Left ventricle myocardium inferior (tissue), 1 donor: ENCODE measurements around the gene MAP4. TPM values are rescaled to one million over a fixed set of nuclear protein-coding genes. Genes with fewer than 3 reads are reported as not detected.

Source experiments
- DNase-seq: peaks from one replicate; pipeline ENCODE4 v3.0.0-alpha.2; 2020
- H3K27ac ChIP-seq: fragments of 200-600 bp; replicated peaks from 2 replicates; pipeline ENCODE4 v1.8.0; 2021
- H3K27me3 ChIP-seq: fragments of 200-600 bp; 2 replicates; pipeline ENCODE4 v1.8.0; 2021; ENCODE audit warnings: low read depth
- H3K36me3 ChIP-seq: fragments of 200-600 bp; 2 replicates; pipeline ENCODE4 v1.8.0; 2021
- H3K4me1 ChIP-seq: fragments of 200-600 bp; 2 replicates; pipeline ENCODE4 v1.8.0; 2021
- H3K4me3 ChIP-seq: fragments of 200-600 bp; 2 replicates; pipeline ENCODE4 v1.8.0; 2021; ENCODE audit warnings: mild to moderate bottlenecking, moderate library complexity
- H3K9me3 ChIP-seq: fragments of 200-600 bp; replicated peaks from 2 replicates; pipeline ENCODE4 v1.8.0; 2021
- intact Hi-C: fragments of 100-400 bp; cut with micrococcal nuclease; formaldehyde crosslinking; loops from one replicate; pipeline ENCODE4 v1.11.0; 2022
- total RNA-seq: library from RNA; stranded (reverse); fragmentation: NEBNext Ultra II Directional; extraction: Animal tissue kit (Norgen Biotek cat#: 25700); gene quantifications from one replicate; pipeline ENCODE4 v1.2.1, GENCODE V29; 2021
- TF ChIP-seq, protein P1 (sequence below): fragments of 200-600 bp; IDR thresholded peaks from 2 replicates; pipeline ENCODE4 v1.8.0; 2021; ENCODE audit warnings: antibody characterized with exemption, mild to moderate bottlenecking, borderline replicate concordance
- donor health status: DM: no; HTN: yes; CAD: no; lungs with severe emphysema.

MAP4 gene
- total RNA-seq, 1 donor from 2014 or later, result 662 TPM

DNA sequence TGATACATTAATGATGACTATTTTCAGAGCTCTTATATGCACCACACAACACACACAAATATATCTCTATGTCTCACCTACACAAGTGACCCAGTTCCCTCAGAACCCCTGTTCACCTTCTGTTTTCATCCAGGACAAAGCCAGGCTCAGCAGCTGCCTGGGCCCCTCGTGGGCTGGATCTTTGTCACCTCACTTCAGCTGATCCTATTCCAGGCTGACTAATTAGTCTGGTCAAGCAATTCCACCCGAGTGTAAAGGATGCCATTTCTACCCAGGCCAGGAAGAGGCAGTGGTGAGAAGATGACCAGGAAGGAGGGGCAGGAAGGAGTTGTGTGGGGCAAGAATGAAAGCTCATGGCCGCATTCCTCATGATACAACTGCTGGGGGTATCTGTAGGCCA is 151.0 kb downstream of the MAP4 start:
- Histone ChIP-seq H3K27me3 (no peaks in the 10 kb centered on the region), H3K4me3 (no peak overlapping the region), H3K36me3 (peaks cover 86% of the 10 kb centered on the region), H3K9me3 (no peaks in the 10 kb centered on the region), H3K27ac (no peak overlapping the region), H3K4me1 (peaks cover 15% of the 10 kb centered on the region)
- TF ChIP-seq, protein P1, sequence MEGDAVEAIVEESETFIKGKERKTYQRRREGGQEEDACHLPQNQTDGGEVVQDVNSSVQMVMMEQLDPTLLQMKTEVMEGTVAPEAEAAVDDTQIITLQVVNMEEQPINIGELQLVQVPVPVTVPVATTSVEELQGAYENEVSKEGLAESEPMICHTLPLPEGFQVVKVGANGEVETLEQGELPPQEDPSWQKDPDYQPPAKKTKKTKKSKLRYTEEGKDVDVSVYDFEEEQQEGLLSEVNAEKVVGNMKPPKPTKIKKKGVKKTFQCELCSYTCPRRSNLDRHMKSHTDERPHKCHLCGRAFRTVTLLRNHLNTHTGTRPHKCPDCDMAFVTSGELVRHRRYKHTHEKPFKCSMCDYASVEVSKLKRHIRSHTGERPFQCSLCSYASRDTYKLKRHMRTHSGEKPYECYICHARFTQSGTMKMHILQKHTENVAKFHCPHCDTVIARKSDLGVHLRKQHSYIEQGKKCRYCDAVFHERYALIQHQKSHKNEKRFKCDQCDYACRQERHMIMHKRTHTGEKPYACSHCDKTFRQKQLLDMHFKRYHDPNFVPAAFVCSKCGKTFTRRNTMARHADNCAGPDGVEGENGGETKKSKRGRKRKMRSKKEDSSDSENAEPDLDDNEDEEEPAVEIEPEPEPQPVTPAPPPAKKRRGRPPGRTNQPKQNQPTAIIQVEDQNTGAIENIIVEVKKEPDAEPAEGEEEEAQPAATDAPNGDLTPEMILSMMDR, result no peak
- intact Hi-C loops, result no loop called here
- DNase-seq, result no peak

DNA sequence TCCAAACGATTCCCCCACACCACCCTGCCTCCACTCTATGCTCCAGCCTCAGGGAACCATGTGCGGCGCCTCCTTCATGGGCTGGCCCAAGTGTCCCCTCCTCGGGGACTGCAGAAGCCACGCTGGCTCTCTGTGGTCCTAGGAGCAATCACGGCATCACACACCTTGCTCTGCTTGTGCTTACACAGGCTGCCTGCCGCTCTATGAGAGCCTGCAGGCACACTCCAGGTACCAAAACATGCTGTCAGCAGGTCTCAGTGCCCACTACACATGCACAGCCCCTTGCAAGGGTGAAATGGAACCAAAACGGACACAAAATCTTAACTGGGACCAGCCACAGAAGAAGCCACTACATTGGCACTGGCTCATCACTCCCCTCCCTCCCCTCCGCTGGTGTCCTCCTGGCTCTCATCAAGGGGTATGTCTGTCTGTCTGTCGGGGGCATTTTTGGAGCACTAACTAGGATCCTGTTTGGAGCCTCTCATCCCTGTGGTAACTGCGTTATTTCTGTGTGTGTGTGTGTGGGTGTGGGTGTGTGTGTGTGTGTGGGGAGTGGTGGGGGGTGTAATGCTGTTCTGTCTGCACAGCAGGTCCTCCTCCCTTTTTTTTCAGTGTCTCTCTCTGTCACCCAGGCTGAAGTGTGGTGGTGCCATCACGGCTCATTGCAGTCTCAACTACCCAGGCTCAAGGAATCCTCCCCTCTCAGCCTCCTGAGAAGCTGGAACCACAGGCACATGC is 152.7 kb downstream of the MAP4 start:
- no peak for DNase-seq
- H3K36me3 ChIP-seq, result peaks cover 85% of the 10 kb centered on the region

DNA sequence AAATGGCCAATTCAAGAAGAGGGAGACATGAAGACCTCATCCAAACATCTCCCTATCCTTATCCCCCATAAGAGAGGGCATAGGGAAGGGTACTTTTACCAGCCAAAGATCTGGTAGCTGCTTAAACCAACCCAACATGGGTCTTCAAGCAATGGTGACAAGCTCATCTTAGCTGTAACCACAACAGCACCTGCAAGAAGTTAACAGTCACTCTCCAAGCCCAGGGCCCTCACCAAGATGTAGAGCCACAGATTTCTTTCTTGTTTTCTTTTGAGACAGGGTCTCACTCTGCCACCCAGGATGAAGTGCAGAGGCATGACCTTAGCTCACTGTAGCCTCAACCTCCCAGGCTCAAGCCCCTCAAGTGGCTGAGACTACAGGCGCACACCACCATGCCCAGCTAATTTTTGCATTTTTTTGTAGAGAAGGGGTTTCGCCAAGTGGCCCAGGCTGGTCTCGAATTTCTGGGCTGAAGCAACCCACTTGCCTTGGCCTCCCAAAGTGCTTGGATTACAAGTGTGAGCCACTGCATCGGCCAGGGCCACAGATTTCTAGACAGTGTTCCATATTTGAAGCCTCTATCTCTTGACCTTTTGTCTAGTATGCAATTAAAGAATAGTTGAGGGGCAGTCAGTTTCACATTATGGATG is 156.1 kb downstream of the MAP4 start:
- peak overlapping the region; percentile 27 for H3K27ac ChIP-seq
- no peak overlapping the region for H3K4me3 ChIP-seq
- H3K9me3 ChIP-seq, result no peaks in the 10 kb centered on the region
- H3K27me3 ChIP-seq, result no peaks in the 10 kb centered on the region
- H3K36me3 ChIP-seq, result peaks cover 82% of the 10 kb centered on the region
- peaks cover 22% of the 10 kb centered on the region for H3K4me1 ChIP-seq
- intact Hi-C loops, result no loop called here
- DNase-seq, result no peak
- TF ChIP-seq, protein P1, result no peak

More for the DNA sequence above, 152.7 kb downstream of the MAP4 start:
- H3K27ac ChIP-seq, result no peak overlapping the region
- no peaks in the 10 kb centered on the region for H3K27me3 ChIP-seq
- intact Hi-C loops, result no loop called here
- TF ChIP-seq, protein P1, result no peak
- peaks cover 9% of the 10 kb centered on the region for H3K4me1 ChIP-seq
- H3K4me3 ChIP-seq, result no peak overlapping the region
- no peaks in the 10 kb centered on the region for H3K9me3 ChIP-seq

DNA sequence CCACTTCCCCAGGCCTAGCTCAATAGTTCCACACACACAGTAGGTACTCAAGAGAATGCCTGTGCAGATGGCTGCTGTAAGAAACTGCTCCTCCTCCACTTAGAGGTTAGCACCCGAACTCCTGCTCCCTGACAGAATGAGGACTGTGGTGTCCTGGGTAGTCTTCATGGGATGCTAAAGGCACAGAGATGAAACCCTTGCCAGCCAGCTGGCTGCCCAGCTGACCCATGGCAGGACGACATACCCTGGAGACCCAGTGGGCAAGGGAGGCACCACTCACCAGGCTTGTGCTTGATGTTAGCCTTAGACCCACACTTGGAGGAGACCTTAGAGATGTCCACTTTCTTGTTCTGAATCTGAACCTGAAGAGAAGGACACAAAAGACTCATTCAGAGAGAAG is 159.1 kb downstream of the MAP4 start:
- H3K4me1 ChIP-seq, result peaks cover 22% of the 10 kb centered on the region
- H3K9me3 ChIP-seq, result no peaks in the 10 kb centered on the region
- intact Hi-C loops, result no loop called here
- H3K4me3 ChIP-seq, result no peak overlapping the region
- peaks cover 88% of the 10 kb centered on the region for H3K36me3 ChIP-seq
- H3K27me3 ChIP-seq, result no peaks in the 10 kb centered on the region
- H3K27ac ChIP-seq, result peak overlapping the region; percentile 30
- DNase-seq, result no peak
- TF ChIP-seq, protein P1, result no peak

DNA sequence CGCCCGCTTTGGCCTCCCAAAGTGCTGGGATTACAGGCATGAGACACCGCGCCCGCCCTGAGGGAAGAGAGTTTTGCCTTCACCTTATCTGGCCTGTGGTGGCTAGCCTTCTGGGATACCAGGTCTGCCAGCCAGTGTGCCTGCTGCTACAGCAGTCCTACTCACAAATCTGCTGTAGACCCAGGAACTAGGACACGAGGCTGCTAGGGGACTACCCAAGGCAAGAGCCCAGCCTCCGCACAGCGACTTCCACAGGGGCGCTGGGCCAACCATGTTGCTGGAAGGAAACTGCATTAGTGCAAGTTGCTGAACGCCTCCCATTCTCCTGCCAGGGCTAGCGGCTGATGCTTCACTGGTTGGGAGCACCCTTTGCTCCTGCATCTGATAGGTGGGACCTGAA is 159.5 kb downstream of the MAP4 start:
- H3K27ac ChIP-seq, result peak overlapping the region; percentile 30
- intact Hi-C loops, result no loop called here
- no peaks in the 10 kb centered on the region for H3K27me3 ChIP-seq
- H3K36me3 ChIP-seq, result peaks cover 92% of the 10 kb centered on the region
- H3K4me1 ChIP-seq, result peaks cover 22% of the 10 kb centered on the region
- TF ChIP-seq, protein P1, result no peak
- H3K9me3 ChIP-seq, result no peaks in the 10 kb centered on the region
- DNase-seq, result no peak
- H3K4me3 ChIP-seq, result no peak overlapping the region
